GM19372 (cell line): ENCODE results near the gene ACOT12.
"Not testable (repeated sequence)": the region's sequence is repeated elsewhere in the genome, so short reads cannot be mapped to it uniquely, and the experiment has no call there.

Experiments
- ATAC-seq: cut with Tn5 transposase; IDR thresholded peaks from one replicate; pipeline ENCODE4 v1.9.1; 2021; ENCODE audit warnings: mild to moderate bottlenecking, low read depth, moderate library complexity; ENCODE audit not compliant: unreplicated experiment

The ACOT12 gene

GRCh38 chr5:81300921-81301270 is 93.0 kb downstream of the ACOT12 start:
- ATAC-seq, result no peak

- no peak for ATAC-seq
These were observed 96.4 kb downstream of the ACOT12 start for GRCh38 chr5:81297531-81297930.

GRCh38 chr5:81294021-81294420 is 99.9 kb downstream of the ACOT12 start:
- not testable (repeated sequence) for ATAC-seq

GRCh38 chr5:81292130-81292529 is 101.8 kb downstream of the ACOT12 start:
- ATAC-seq, result no peak

- no peak for ATAC-seq
These were observed 103.8 kb downstream of the ACOT12 start for GRCh38 chr5:81290146-81290545.

GRCh38 chr5:81288021-81288433 is 105.9 kb downstream of the ACOT12 start:
- no peak for ATAC-seq

GRCh38 chr5:81286059-81286617 is 107.8 kb downstream of the ACOT12 start:
- ATAC-seq, result no peak

GRCh38 chr5:81283976-81284375 is 110.0 kb downstream of the ACOT12 start:
- no peak for ATAC-seq
